Left lung (tissue), 14 donors: ENCODE results near the gene DCHS1. TPM values are rescaled to one million over a fixed set of nuclear protein-coding genes. Genes with fewer than 3 reads are reported as not detected.
"Not testable (repeated sequence)": the region's sequence is repeated elsewhere in the genome, so short reads cannot be mapped to it uniquely, and the experiment has no call there.

Source experiments
- ATAC-seq: fragments of 200-7000 bp; cut with Tn5 transposase; one replicate; pipeline ENCODE4 v1.9.1; 2020; ENCODE audit warnings: moderate library complexity
- DNase-seq, 4 donors: peaks; one replicate each; pipeline ENCODE4 v3.0.0-alpha.2; 2013 to 2020
- H3K27ac ChIP-seq, 2 donors: fragments of 200-600 bp; sonication (generic) in 1 of 2; one replicate each; pipeline versions ENCODE4 v1.5.0 to v1.8.0; 2020 to 2021
- H3K27me3 ChIP-seq, 2 donors: fragments of 200-600 bp; sonication (generic) in 1 of 2; one replicate each; pipeline versions ENCODE4 v1.5.0 to v1.8.0; 2020 to 2021
- H3K36me3 ChIP-seq, 2 donors: fragments of 200-600 bp; sonication (generic) in 1 of 2; one replicate each; pipeline versions ENCODE4 v1.5.0 to v1.8.0; 2020 to 2021
- H3K4me1 ChIP-seq, 2 donors: fragments of 200-600 bp; one replicate each; pipeline ENCODE4 v1.8.0; 2021
- H3K4me3 ChIP-seq, 2 donors: fragments of 200-600 bp; sonication (generic) in 1 of 2; one replicate each; pipeline versions ENCODE4 v1.5.0 to v1.8.0; 2020 to 2021; ENCODE audit warnings: mild to moderate bottlenecking in 1 of 2
- H3K9me3 ChIP-seq, 2 donors: fragments of 200-600 bp; sonication (generic) in 1 of 2; one replicate each; pipeline versions ENCODE4 v1.5.0 to v1.8.0; 2020 to 2021
- CTCF ChIP-seq, 2 donors: fragments of 200-600 bp; sonication (generic) in 1 of 2; IDR thresholded peaks; one replicate each; pipeline versions ENCODE4 v1.5.0 to v1.8.0; 2021; ENCODE audit warnings: antibody characterized with exemption in 2 of 2
- intact Hi-C, 2 donors: fragments of 100-400 bp; cut with DNase I; formaldehyde crosslinking; loops; one replicate each; pipeline versions ENCODE4 v1.11.2 to v1.14.2; 2022
- long read RNA-seq, 12 donors: library from polyadenylated mRNA in 2 of 12; unstranded in 2 of 12; transcript quantifications; one replicate each; pipeline ENCODE4 v2.0.0 and lab custom pipeline, GENCODE V29; 2019 to 2026
- polyA plus RNA-seq, 6 donors: library from polyadenylated mRNA; unstranded; fragments of 120-200 nt; gene quantifications; one replicate each; pipeline ENCODE4 v1.2.1, GENCODE V29; 2013; ENCODE audit not compliant: insufficient read length in 6 of 6
- total RNA-seq, 2 donors: library from RNA; stranded (reverse); fragmentation: NEBNext Ultra II Directional; extraction: Animal tissue kit (Norgen Biotek cat#: 25700); gene quantifications; one replicate each; pipeline ENCODE4 v1.2.1, GENCODE V29; 2021
- donor health status: DM: no; HTN: yes; CAD: no.
- donor health status: DM: no; HTN: no; CAD: no.

DCHS1 gene, protein sequence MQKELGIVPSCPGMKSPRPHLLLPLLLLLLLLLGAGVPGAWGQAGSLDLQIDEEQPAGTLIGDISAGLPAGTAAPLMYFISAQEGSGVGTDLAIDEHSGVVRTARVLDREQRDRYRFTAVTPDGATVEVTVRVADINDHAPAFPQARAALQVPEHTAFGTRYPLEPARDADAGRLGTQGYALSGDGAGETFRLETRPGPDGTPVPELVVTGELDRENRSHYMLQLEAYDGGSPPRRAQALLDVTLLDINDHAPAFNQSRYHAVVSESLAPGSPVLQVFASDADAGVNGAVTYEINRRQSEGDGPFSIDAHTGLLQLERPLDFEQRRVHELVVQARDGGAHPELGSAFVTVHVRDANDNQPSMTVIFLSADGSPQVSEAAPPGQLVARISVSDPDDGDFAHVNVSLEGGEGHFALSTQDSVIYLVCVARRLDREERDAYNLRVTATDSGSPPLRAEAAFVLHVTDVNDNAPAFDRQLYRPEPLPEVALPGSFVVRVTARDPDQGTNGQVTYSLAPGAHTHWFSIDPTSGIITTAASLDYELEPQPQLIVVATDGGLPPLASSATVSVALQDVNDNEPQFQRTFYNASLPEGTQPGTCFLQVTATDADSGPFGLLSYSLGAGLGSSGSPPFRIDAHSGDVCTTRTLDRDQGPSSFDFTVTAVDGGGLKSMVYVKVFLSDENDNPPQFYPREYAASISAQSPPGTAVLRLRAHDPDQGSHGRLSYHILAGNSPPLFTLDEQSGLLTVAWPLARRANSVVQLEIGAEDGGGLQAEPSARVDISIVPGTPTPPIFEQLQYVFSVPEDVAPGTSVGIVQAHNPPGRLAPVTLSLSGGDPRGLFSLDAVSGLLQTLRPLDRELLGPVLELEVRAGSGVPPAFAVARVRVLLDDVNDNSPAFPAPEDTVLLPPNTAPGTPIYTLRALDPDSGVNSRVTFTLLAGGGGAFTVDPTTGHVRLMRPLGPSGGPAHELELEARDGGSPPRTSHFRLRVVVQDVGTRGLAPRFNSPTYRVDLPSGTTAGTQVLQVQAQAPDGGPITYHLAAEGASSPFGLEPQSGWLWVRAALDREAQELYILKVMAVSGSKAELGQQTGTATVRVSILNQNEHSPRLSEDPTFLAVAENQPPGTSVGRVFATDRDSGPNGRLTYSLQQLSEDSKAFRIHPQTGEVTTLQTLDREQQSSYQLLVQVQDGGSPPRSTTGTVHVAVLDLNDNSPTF (N-terminal part only)
- 10 to 100 TPM; 15.4 to 18.9 TPM for total RNA-seq
- polyA plus RNA-seq: 10 to 100 TPM; 32.8 to 49.5 (median 40.9) TPM
- long read RNA-seq, donor 1, partial matches to known transcripts: 8 of 8 reads
- long read RNA-seq, donor 1, other reads (novel, unspliced or antisense): 0 of 8 reads
- long read RNA-seq, donor 2, partial matches to known transcripts: 12 of 12 reads
- long read RNA-seq, donor 2, other reads (novel, unspliced or antisense): 0 of 12 reads
- long read RNA-seq, donor 3, full-length matches to known transcripts: 1 of 1 reads
- long read RNA-seq, donor 3, partial matches to known transcripts: 0 of 1 reads
- long read RNA-seq, donor 3, other reads (novel, unspliced or antisense): 0 of 1 reads
- long read RNA-seq, donor 4: 0 reads
- long read RNA-seq, donor 5: 0 reads
- long read RNA-seq, donor 6, partial matches to known transcripts: 5 of 5 reads
- long read RNA-seq, donor 6, other reads (novel, unspliced or antisense): 0 of 5 reads
- long read RNA-seq, donor 7: 0 reads
- long read RNA-seq, donor 8, partial matches to known transcripts: 31 of 31 reads
- long read RNA-seq, donor 8, other reads (novel, unspliced or antisense): 0 of 31 reads
- long read RNA-seq, donor 9: 0 reads
- long read RNA-seq, donor 10, partial matches to known transcripts: 0 of 1 reads
- long read RNA-seq, donor 10, other reads (novel, unspliced or antisense): 1 of 1 reads
- long read RNA-seq, donor 11, partial matches to known transcripts: 5 of 5 reads
- long read RNA-seq, donor 11, other reads (novel, unspliced or antisense): 0 of 5 reads
- long read RNA-seq, donor 12, full-length matches to known transcripts: 1 of 10 reads
- long read RNA-seq, donor 12, partial matches to known transcripts: 9 of 10 reads
- long read RNA-seq, donor 12, other reads (novel, unspliced or antisense): 0 of 10 reads

DNA sequence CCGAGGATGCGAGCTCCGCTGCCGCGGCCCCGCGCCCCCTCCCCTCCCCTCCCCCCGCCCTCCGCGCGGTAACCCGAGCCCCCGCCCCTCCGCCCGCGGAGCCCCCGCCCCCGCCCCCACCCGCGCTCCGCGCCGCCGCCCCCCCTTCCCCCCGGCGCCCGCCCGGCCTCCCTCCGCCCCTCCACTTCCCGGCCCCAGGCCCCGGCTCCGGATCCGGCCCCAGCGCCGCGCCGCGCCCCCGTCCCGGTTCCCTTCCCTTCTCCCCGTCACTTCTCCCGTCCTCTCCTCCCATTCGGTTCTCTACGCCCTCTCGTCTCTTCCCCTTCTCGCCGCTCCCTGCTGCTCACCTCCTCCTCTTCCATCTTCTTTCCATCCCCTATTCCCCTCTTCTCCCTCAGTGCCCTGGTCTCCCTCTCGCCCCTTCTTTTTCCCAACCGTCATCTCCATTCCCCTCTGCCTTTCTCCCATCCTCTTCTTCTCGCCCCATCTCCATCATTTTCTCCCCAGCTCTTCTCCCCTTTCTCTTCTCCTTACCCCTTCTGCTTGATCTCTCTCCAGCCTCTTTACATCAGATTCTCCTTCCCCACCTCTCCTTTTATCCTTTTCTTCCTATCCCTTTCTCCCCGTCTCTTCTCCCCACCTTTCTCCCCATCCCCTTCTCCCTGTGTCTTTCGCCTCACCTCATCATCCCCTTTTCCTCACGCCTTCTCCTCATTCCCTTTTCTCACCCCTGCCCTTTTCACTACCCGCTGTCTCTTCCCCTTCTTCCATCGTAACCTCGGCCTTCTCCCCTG lies at the start of gene DCHS1:
DCHS1 (minus strand) TSS at position 20 of the 794 bp plus-strand sequence. CDS start 14,196 bp downstream, outside the sequence.
- H3K27me3 ChIP-seq: peaks cover 0 to 34% of the 10 kb centered on the region in 2 donors
- ATAC-seq: peak; percentile 51

DNA sequence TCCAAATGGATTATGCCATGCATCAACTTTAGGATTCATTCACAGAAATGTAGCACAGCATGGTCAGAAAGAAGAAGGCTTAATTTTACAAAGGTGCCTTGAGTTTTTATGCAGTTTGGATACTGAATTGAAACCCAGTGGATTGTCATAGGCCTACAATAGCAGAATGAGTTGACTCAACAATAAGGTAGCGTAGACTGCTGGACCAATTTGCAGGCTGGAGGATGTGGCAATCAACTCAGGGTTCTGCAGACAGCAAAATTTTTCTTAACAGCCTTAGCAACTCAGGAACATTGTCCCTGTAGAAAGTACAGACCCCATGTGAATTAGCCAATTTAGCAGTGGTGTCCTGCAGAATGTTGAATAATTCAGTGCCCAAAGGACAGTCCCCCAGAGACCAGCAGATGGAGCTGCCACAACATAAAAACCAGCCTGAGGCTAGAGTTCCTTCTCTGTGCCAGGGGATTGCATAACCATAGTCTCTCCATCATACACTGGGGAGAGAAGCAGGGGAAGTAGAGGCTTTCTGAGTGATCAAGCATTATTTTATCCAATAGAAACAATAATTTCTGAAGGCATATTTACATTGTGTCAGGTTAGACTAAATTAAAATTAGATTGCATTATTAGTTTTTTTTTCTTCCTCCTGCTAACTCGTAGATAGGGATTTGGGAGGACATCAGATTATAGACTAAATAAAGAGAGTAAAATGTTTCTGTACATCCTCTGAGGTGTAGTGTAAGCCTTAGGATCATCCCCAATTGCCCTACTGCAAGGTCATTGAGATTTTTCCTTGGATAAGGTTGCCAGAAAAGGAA lies 47.8 kb upstream of the DCHS1 start:
- ATAC-seq: peak; percentile 98
- H3K4me1 ChIP-seq: peaks cover 0 to 11% of the 10 kb centered on the region in 2 donors
- H3K27ac ChIP-seq: no peak overlapping the region
- peak; percentile 50 to 60 for TF ChIP-seq CTCF (IDR thresholded peaks at IDR 0.05)
- intact Hi-C loops: loop anchor here in 1 of 2 donors (10.0 kb wide), 1 partner anchor 51 kb away; no protein-coding TSS in a partner anchor
- no peaks in the 10 kb centered on the region for H3K27me3 ChIP-seq
- no peak overlapping the region for H3K4me3 ChIP-seq
- H3K36me3 ChIP-seq: no peaks in the 10 kb centered on the region
- peak in 3 of 4 donors; percentile 51 to 85 (median 59) for DNase-seq
- H3K9me3 ChIP-seq: no peaks in the 10 kb centered on the region

More for the DNA sequence above, at the start of gene DCHS1:
- peak in 3 of 4 donors; percentile 43 to 86 (median 60) for DNase-seq
- TF ChIP-seq CTCF (IDR thresholded peaks at IDR 0.05): no peak
- Histone ChIP-seq H3K36me3 (no peaks in the 10 kb centered on the region), H3K9me3 (no peaks in the 10 kb centered on the region), H3K27ac (peak within 1 kb of the TSS; percentile 56 to 62), H3K4me1 (peaks cover 0 to 9% of the 10 kb centered on the region in 2 donors), H3K4me3 (peak within 1 kb of the TSS; percentile 24 to 32)
- intact Hi-C loops: no loop called here

DNA sequence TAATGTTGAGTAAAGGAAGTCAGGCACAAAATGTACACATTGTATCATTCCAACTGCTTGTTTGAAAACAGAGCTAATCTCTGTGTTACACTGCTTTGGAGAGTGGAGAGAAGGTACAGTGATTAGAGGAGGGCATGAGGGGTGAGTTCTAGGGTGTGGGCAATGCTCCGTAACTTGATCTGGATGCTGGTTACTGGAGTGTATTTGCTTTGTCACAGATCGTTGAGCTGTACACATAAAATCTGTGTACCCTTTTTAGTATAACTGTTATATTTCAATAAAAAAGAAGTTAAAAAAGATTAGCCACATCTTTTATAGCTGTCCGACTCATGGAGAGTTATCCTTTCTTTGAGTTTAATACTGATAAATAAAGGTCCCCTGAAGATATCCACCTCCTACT lies 46.3 kb upstream of the DCHS1 start:
- H3K36me3 ChIP-seq, H3K27me3 ChIP-seq, H3K27ac ChIP-seq, H3K9me3 ChIP-seq, DNase-seq, H3K4me3 ChIP-seq, ATAC-seq: not testable (repeated sequence)
- H3K4me1 ChIP-seq: peaks cover 0 to 11% of the 10 kb centered on the region in 2 donors
- intact Hi-C loops: loop anchor here in 1 of 2 donors (10.0 kb wide), 1 partner anchor 53 kb away; no protein-coding TSS in a partner anchor

- intact Hi-C loops: no loop called here
- ATAC-seq (peak; percentile 79), DNase-seq (peak in 1 of 4 donors; percentile 27)
- Histone ChIP-seq H3K36me3 (no peaks in the 10 kb centered on the region), H3K27me3 (no peaks in the 10 kb centered on the region), H3K9me3 (no peaks in the 10 kb centered on the region), H3K4me1 (peaks cover 3 to 33% of the 10 kb centered on the region in 2 donors), H3K4me3 (no peak overlapping the region), H3K27ac (peak overlapping the region; percentile 71 to 74)
- no peak for TF ChIP-seq CTCF (IDR thresholded peaks at IDR 0.05)
These were observed 39.8 kb upstream of the DCHS1 start for GRCh38 chr11:6695377-6695776.
